DND-41 (cell line): Measurements from ENCODE around the gene RABAC1.

Source experiments
- EZH2 ChIP-seq: IDR thresholded peaks from 3 replicates; pipeline ENCODE4 v1.6.1; 2012; ENCODE audit warnings: borderline replicate concordance, low read depth, mild to moderate bottlenecking, moderate library complexity, low read length, inconsistent platforms; ENCODE audit not compliant: severe bottlenecking
- TF ChIP-seq, protein P1 (sequence below): IDR thresholded peaks from 2 replicates; pipeline ENCODE4 v1.5.1; 2012; ENCODE audit warnings: borderline replicate concordance, low read length, moderate library complexity, mild to moderate bottlenecking; ENCODE audit not compliant: poor library complexity, severe bottlenecking; ENCODE audit errors: extremely low read depth

DNA sequence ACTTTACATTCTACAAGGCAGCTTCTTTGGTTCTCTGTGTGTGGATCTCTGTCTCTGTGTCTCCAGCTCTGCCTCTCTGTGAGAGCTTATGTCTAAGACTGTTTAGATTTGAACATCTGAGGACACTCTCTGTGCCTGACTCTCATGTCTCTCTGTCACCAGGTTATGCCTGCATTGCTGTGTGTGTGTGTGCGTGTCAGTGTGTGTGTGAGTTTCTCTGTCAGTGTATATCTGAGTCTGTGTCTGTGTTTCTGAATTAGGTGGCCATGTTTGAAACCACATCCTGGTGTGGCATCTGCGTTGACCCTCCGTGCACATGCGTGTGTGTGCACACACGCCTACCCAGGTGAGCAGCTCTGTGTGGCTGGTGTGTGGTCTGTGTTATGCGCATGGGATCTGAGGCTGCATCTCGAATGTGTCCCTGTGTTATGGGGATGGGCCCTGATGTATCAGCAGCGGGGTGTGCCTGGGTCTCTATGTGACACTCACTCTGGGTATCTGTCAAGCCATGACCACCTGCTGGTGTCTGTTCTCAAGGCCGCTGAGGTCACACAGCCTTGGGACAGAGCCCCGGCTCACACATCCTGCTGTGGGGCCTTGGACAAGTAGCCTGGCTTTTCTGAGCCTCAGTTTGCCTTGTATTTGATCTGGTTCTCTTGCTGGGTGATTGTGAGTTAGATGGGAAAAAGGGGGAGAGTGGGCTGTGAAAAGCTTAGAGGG, 28.2 kb upstream of the RABAC1 start:
- TF ChIP-seq, protein P1, sequence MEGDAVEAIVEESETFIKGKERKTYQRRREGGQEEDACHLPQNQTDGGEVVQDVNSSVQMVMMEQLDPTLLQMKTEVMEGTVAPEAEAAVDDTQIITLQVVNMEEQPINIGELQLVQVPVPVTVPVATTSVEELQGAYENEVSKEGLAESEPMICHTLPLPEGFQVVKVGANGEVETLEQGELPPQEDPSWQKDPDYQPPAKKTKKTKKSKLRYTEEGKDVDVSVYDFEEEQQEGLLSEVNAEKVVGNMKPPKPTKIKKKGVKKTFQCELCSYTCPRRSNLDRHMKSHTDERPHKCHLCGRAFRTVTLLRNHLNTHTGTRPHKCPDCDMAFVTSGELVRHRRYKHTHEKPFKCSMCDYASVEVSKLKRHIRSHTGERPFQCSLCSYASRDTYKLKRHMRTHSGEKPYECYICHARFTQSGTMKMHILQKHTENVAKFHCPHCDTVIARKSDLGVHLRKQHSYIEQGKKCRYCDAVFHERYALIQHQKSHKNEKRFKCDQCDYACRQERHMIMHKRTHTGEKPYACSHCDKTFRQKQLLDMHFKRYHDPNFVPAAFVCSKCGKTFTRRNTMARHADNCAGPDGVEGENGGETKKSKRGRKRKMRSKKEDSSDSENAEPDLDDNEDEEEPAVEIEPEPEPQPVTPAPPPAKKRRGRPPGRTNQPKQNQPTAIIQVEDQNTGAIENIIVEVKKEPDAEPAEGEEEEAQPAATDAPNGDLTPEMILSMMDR, result no peak
- TF ChIP-seq EZH2, result no peak
